A549 (cell line): ENCODE data around the gene NHLRC2. TPM values are rescaled to one million over a fixed set of nuclear protein-coding genes. Genes with fewer than 3 reads are reported as not detected.

Experiments
- ATAC-seq, 2 experiments: fragments of 200-7000 bp in 1 of 2; fragments of >200 bp in 1 of 2; cut with Nextera tagmentation in 1 of 2; cut with Tn5 transposase in 1 of 2; 3 replicates each; pipeline versions ENCODE4 v1.8.0 to v1.9.1; 2018 to 2020; ENCODE audit warnings: mild to moderate bottlenecking in 1 of 2, moderate library complexity in 1 of 2
- CTCF ChIA-PET: fragments of 300-600 bp; sonication (Branson Sonifier 250); formaldehyde crosslinking; extraction: SDS; loops from one replicate; lab custom pipeline; 2021; ENCODE audit warnings: antibody characterized with exemption, inconsistent platforms; lab: Yijun Ruan, JAX
- POLR2A ChIA-PET: fragments of 350-600 bp; formaldehyde crosslinking; extraction: SDS; loops from one replicate; lab custom pipeline; 2021; ENCODE audit warnings: antibody characterized with exemption, inconsistent platforms; lab: Yijun Ruan, JAX
- DNase-seq, 2 experiments: peaks; one replicate each; pipeline versions ENCODE4 v3.0.0 to v3.0.0-alpha.2; 2011 to 2016; ENCODE audit warnings: low read depth in 1 of 2, low spot score in 1 of 2
- FAIRE-seq: peaks from 2 replicates; lab custom pipeline; 2011; peaks lifted over from hg19 to GRCh38; lab: Jason Lieb, UNC
- H3K27ac ChIP-seq, 2 experiments: fragments of >200 bp; sonication (Bioruptor Twin); formaldehyde crosslinking; 3 replicates each; pipeline ENCODE4 v1.5.1; 2016 to 2017
- H3K4me1 ChIP-seq: fragments of >200 bp; sonication (Bioruptor Twin); formaldehyde crosslinking; 3 replicates; pipeline ENCODE4 v1.6.1; 2016
- H3K4me2 ChIP-seq: fragments of >200 bp; sonication (Bioruptor Twin); formaldehyde crosslinking; 3 replicates; pipeline ENCODE4 v1.6.1; 2016
- H3K4me3 ChIP-seq: fragments of >200 bp; sonication (Bioruptor Twin); formaldehyde crosslinking; 3 replicates; pipeline ENCODE4 v1.5.1; 2016
- H3K9me3 ChIP-seq: fragments of >200 bp; sonication (Bioruptor Twin); formaldehyde crosslinking; 3 replicates; pipeline ENCODE4 v1.6.1; 2016
- CBX2 ChIP-seq: fragments of 200-600 bp; sonication (generic); IDR thresholded peaks from 2 replicates; pipeline ENCODE4 v1.6.1; 2016; ENCODE audit warnings: low read depth, mild to moderate bottlenecking, borderline replicate concordance
- CEBPB ChIP-seq, 2 experiments: fragments of >200 bp in 1 of 2; sonication (Bioruptor Twin) in 1 of 2; formaldehyde crosslinking in 1 of 2; IDR thresholded peaks; 2 replicates each; pipeline ENCODE4 v1.6.1; 2012 to 2016
- CHD2 ChIP-seq: fragments of 150-350 bp; IDR thresholded peaks from 2 replicates; pipeline ENCODE4 v1.6.1; 2014; ENCODE audit warnings: low read length; ENCODE audit not compliant: partially characterized antibody
- CHD4 ChIP-seq: fragments of 200-600 bp; sonication (generic); IDR thresholded peaks from 2 replicates; pipeline ENCODE4 v1.6.1; 2016; ENCODE audit warnings: antibody characterized with exemption, mild to moderate bottlenecking, borderline replicate concordance
- EP300 ChIP-seq, 2 experiments: fragments of >200 bp; sonication (Bioruptor Twin); formaldehyde crosslinking; IDR thresholded peaks; 2 replicates in 1 of 2; 3 replicates in 1 of 2; pipeline ENCODE4 v1.6.1; 2016 to 2017
- ESRRA ChIP-seq: fragments of 150-350 bp; IDR thresholded peaks from 2 replicates; pipeline ENCODE4 v1.6.1; 2014; ENCODE audit warnings: mild to moderate bottlenecking, low read length, borderline replicate concordance
- HEYL ChIP-seq: fragments of 250-450 bp; sonication (Bioruptor Pico); IDR thresholded peaks from 2 replicates; pipeline ENCODE4 v1.8.0; 2021; ENCODE audit warnings: mild to moderate bottlenecking, moderate library complexity
- HOXA7 ChIP-seq: fragments of 250-450 bp; sonication (Bioruptor Pico); IDR thresholded peaks from 2 replicates; pipeline ENCODE4 v1.5.0; 2020; ENCODE audit warnings: mild to moderate bottlenecking, moderate library complexity
- JUN ChIP-seq, 2 experiments: fragments of >200 bp; sonication (Bioruptor Twin); formaldehyde crosslinking; IDR thresholded peaks; 2 replicates in 1 of 2; 3 replicates in 1 of 2; pipeline ENCODE4 v1.6.1; 2016 to 2017
- JUNB ChIP-seq: fragments of >200 bp; sonication (Bioruptor Twin); formaldehyde crosslinking; IDR thresholded peaks from 2 replicates; pipeline ENCODE4 v1.6.1; 2016
- KDM1A ChIP-seq: fragments of 200-600 bp; sonication (generic); IDR thresholded peaks from 2 replicates; pipeline ENCODE4 v1.6.1; 2016; ENCODE audit warnings: low read depth, mild to moderate bottlenecking
- KDM5A ChIP-seq: fragments of 200-600 bp; sonication (generic); IDR thresholded peaks from 2 replicates; pipeline ENCODE4 v1.6.1; 2016; ENCODE audit warnings: antibody characterized with exemption, mild to moderate bottlenecking
- NFE2L2 ChIP-seq: fragments of 150-350 bp; conservative IDR thresholded peaks from 2 replicates; pipeline ENCODE4 v1.6.1; 2014; ENCODE audit warnings: low read length
- NPAS2 ChIP-seq: fragments of 250-450 bp; sonication (Bioruptor Pico); IDR thresholded peaks from 2 replicates; pipeline ENCODE4 v1.8.0; 2022; ENCODE audit warnings: mild to moderate bottlenecking, moderate library complexity, borderline replicate concordance
- NR3C1 ChIP-seq: fragments of >200 bp; sonication (Bioruptor Twin); formaldehyde crosslinking; IDR thresholded peaks from 3 replicates; pipeline ENCODE4 v1.6.1; 2017
- PHF8 ChIP-seq: fragments of 200-600 bp; sonication (generic); IDR thresholded peaks from 2 replicates; pipeline ENCODE4 v1.6.1; 2016; ENCODE audit warnings: low read depth, mild to moderate bottlenecking, antibody characterized with exemption, moderate library complexity, borderline replicate concordance
- POLR2A ChIP-seq: IDR thresholded peaks from 2 replicates; pipeline ENCODE4 v1.6.1; 2012; ENCODE audit warnings: mild to moderate bottlenecking, low read length
- RARB ChIP-seq: fragments of 250-450 bp; sonication (Bioruptor Pico); IDR thresholded peaks from 2 replicates; pipeline ENCODE4 v1.8.0; 2021; ENCODE audit warnings: mild to moderate bottlenecking, moderate library complexity
- RCOR1 ChIP-seq: fragments of 150-350 bp; IDR thresholded peaks from 2 replicates; pipeline ENCODE4 v1.6.1; 2014; ENCODE audit warnings: antibody characterized with exemption, low read length, low read depth
- RNF2 ChIP-seq: fragments of 200-600 bp; sonication (generic); IDR thresholded peaks from 2 replicates; pipeline ENCODE4 v1.6.1; 2016; ENCODE audit warnings: low read depth, mild to moderate bottlenecking, antibody characterized with exemption, moderate library complexity, borderline replicate concordance
- SMC3 ChIP-seq: fragments of >200 bp; sonication (Bioruptor Twin); formaldehyde crosslinking; IDR thresholded peaks from 3 replicates; pipeline ENCODE4 v1.6.1; 2018; ENCODE audit warnings: inconsistent platforms
- TP53 ChIP-seq: fragments of 250-450 bp; sonication (Bioruptor Pico); IDR thresholded peaks from 2 replicates; pipeline ENCODE4 v1.5.0; 2021; ENCODE audit warnings: mild to moderate bottlenecking, moderate library complexity
- ZNF302 ChIP-seq: fragments of 250-450 bp; sonication (Bioruptor Pico); IDR thresholded peaks from 2 replicates; pipeline ENCODE4 v1.9.0; 2021; ENCODE audit warnings: inconsistent platforms, mild to moderate bottlenecking, moderate library complexity
- ZSCAN20 ChIP-seq: fragments of 250-450 bp; sonication (Bioruptor Pico); IDR thresholded peaks from 2 replicates; pipeline ENCODE4 v1.8.0; 2022; ENCODE audit warnings: mild to moderate bottlenecking, moderate library complexity
- WGBS: methylation state at CpG from one replicate; pipeline ENCODE4 v1.1.6; 2017; ENCODE audit errors: missing lambda C conversion rate; 5-methylcytosine and 5-hydroxymethylcytosine counted together
- polyA plus RNA-seq, 4 experiments: library from polyadenylated mRNA; depleted of rRNA in 3 of 4; stranded (reverse); fragments of >200 nt; fragmentation: RNase III in 1 of 4; extraction: RNeasy Plus Mini Kit Qiagen cat#74134 plus additional on column Dnase treatment in 1 of 4; gene quantifications; 2 replicates in 3 of 4; 3 replicates in 1 of 4; pipeline ENCODE4 v1.2.3, GENCODE V29; 2011 to 2017
- TF ChIP-seq, protein P1 (sequence below): fragments of 250-450 bp; sonication (Bioruptor Pico); IDR thresholded peaks from 2 replicates; pipeline ENCODE4 v1.5.0; 2021; ENCODE audit warnings: mild to moderate bottlenecking, moderate library complexity, borderline replicate concordance
- TF ChIP-seq, protein P2 (sequence below): fragments of 450-650 bp; IDR thresholded peaks from 2 replicates; pipeline ENCODE4 v1.6.1; 2014; ENCODE audit warnings: antibody characterized with exemption
- TF ChIP-seq, protein P3 (sequence below): fragments of 150-350 bp; IDR thresholded peaks from 2 replicates; pipeline ENCODE4 v1.6.1; 2014; ENCODE audit warnings: low read depth, mild to moderate bottlenecking, low read length

The NHLRC2 gene
- polyA plus RNA-seq, 2 of the 4 experiments (the other 2 are of a cell fraction) = 4.9 to 17.3 TPM

DNA sequence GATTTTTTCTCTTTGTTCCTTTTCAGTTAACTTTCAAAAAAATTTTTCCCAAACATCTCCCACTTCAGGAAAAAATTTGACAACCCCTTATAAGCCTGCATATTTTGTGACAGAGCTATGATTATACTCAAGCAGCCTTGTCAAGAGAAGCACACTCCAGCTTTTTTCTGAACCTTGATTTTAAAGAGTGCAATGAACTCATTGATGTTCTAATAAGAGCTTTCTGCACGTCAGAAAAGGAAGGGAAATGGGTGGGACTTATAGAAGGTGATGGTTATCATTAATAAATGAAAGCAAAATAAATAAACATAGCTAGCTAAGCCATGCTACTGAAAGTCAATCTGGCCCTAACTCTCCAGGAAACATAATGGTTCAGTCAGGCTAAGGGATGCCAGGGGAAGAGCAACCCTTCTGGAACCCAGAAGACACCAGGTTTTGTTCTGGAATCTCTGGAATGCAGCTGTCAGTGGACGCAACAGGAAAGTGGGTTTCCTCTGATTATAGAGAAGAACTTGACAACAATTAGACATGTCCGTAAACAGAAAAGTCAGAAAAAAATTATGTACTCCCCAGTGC is 76.1 kb downstream of the NHLRC2 start (continued):
- TF ChIP-seq, protein P1, sequence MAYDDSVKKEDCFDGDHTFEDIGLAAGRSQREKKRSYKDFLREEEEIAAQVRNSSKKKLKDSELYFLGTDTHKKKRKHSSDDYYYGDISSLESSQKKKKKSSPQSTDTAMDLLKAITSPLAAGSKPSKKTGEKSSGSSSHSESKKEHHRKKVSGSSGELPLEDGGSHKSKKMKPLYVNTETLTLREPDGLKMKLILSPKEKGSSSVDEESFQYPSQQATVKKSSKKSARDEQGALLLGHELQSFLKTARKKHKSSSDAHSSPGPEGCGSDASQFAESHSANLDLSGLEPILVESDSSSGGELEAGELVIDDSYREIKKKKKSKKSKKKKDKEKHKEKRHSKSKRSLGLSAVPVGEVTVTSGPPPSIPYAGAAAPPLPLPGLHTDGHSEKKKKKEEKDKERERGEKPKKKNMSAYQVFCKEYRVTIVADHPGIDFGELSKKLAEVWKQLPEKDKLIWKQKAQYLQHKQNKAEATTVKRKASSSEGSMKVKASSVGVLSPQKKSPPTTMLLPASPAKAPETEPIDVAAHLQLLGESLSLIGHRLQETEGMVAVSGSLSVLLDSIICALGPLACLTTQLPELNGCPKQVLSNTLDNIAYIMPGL (CRISPR knock-in tag) = no peak
- no peak for TF ChIP-seq NPAS2
- TF ChIP-seq ZNF302 = no peak
- TF ChIP-seq SMC3 = no peak
- no peak for TF ChIP-seq POLR2A
- TF ChIP-seq EP300 (IDR thresholded peaks at IDR 0.05) = no peak
- TF ChIP-seq RARB (CRISPR knock-in tag) = no peak
- TF ChIP-seq ZSCAN20 (CRISPR knock-in tag) = no peak
- TF ChIP-seq RCOR1 = no peak
- no peak for TF ChIP-seq NR3C1
- no peak for TF ChIP-seq JUN (IDR thresholded peaks at IDR 0.05)
- no peak for TF ChIP-seq TP53 (CRISPR knock-in tag)
- no peak for TF ChIP-seq NFE2L2
- TF ChIP-seq JUNB = no peak
- TF ChIP-seq CHD4 = no peak

DNA sequence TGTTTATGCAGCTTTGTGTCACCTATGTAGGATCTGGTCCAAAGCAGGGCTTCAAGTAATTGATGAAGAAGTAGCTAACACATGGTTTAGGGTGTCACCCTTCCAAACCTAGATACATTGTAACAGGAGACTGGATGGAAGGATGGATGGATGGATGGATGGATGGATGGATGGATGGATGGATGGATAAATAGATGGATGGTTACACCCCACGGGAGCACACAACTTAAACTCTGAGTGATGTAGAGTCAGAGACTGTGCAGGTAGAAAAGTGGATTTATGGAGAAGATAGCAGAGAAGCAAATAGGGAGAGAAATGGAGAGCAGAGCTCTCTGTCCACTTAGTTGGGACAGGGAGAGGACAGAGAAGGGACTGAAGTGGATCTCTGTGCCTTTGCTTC is 78.4 kb downstream of the NHLRC2 start:
- ChIA-PET POLR2A (no interaction called here), CTCF (interaction anchor here (1.8 kb wide), 1 partner anchor 171 kb away, joined by 4 read pairs; no protein-coding TSS in a partner anchor)
- FAIRE-seq (no peak), ATAC-seq (no peak), DNase-seq (no peak)
- WGBS = 58% methylated on average over 1 of the region's 1 CpG
- no peak overlapping the region for H3K4me3 ChIP-seq
- no peaks in the 10 kb centered on the region for H3K4me1 ChIP-seq
- no peak for TF ChIP-seq CHD4
- no peak for TF ChIP-seq CEBPB (IDR thresholded peaks at IDR 0.05)
- no peak for TF ChIP-seq KDM1A
- no peak for TF ChIP-seq EP300 (IDR thresholded peaks at IDR 0.05)
- H3K27ac ChIP-seq = no peak overlapping the region
- H3K4me2 ChIP-seq = no peak overlapping the region
- H3K9me3 ChIP-seq = no peaks in the 10 kb centered on the region

DNA sequence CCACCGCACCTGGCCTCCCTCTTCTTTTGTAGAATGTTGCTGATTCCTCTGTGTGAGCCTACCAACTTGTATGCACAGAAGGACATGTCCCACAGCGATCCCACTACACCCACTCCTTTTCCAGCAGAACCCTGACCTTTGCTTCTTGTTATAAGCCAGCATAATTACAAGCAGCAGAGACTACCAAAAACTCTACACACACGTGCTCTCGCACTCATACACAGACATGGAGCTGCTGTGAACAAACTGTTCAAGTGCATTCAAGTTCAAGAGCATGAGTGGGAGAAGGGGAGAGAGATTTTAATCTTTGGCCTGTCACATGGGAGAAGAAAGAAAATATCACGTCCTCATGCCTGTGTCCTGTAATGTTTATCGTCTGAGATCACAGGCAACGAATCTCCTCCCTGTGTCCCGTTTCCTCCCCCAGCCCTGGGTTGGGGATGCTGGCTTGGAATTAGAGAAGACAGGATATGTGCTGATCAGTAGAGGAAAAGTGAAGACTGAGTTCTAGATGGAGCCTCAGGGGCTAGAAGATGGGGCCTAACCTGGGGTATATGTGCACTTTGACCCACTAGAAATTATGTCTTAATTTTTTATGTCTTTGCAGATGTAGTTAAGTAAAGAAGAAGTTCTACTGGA is 79.6 kb downstream of the NHLRC2 start:
- no peak for ATAC-seq
- 80% methylated on average over 8 of the region's 8 CpGs for WGBS
- no peak overlapping the region for H3K4me2 ChIP-seq
- TF ChIP-seq CHD2 (no peak), ESRRA (no peak), CBX2 (no peak), RNF2 (no peak), ZNF302 (no peak), HEYL (no peak), PHF8 (no peak), KDM5A (no peak), CHD4 (no peak), EP300 (IDR thresholded peaks at IDR 0.05) (no peak), HOXA7 (CRISPR knock-in tag) (no peak)
- TF ChIP-seq, protein P2, sequence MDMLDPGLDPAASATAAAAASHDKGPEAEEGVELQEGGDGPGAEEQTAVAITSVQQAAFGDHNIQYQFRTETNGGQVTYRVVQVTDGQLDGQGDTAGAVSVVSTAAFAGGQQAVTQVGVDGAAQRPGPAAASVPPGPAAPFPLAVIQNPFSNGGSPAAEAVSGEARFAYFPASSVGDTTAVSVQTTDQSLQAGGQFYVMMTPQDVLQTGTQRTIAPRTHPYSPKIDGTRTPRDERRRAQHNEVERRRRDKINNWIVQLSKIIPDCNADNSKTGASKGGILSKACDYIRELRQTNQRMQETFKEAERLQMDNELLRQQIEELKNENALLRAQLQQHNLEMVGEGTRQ = no peak
- TF ChIP-seq, protein P3, sequence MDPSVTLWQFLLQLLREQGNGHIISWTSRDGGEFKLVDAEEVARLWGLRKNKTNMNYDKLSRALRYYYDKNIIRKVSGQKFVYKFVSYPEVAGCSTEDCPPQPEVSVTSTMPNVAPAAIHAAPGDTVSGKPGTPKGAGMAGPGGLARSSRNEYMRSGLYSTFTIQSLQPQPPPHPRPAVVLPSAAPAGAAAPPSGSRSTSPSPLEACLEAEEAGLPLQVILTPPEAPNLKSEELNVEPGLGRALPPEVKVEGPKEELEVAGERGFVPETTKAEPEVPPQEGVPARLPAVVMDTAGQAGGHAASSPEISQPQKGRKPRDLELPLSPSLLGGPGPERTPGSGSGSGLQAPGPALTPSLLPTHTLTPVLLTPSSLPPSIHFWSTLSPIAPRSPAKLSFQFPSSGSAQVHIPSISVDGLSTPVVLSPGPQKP = no peak
- TF ChIP-seq, all 56 proteins: peak for 0
- no peak for DNase-seq
- Histone ChIP-seq H3K4me3 (no peak overlapping the region), H3K9me3 (no peaks in the 10 kb centered on the region), H3K27ac (no peak overlapping the region), H3K4me1 (no peaks in the 10 kb centered on the region)
- ChIA-PET POLR2A (no interaction called here), CTCF (no interaction called here)
- no peak for FAIRE-seq
